Muscle of arm (tissue), 14 donors: Measurements from ENCODE around the gene PROC. TPM values are rescaled to one million over a fixed set of nuclear protein-coding genes. Genes with fewer than 3 reads are reported as not detected.

Experiments
- DNase-seq: peaks from one replicate; pipeline ENCODE4 v3.0.0-alpha.2; 2013
- long read RNA-seq, 11 donors: transcript quantifications; one replicate each; lab custom pipeline, GENCODE V29; 2026
- polyA plus RNA-seq, 12 donors: library from polyadenylated mRNA; unstranded; fragments of 120-200 nt; gene quantifications; one replicate each; pipeline ENCODE4 v1.2.1, GENCODE V29; 2013; ENCODE audit not compliant: insufficient read length in 12 of 12

Gene PROC
- 10 to 100 TPM in 1 of 12 donors, 1 to 10 TPM in 1, under 1 TPM in 7, not detected in 3; 0.13 to 13.5 (median 0.35) TPM for polyA plus RNA-seq
- long read RNA-seq, donor 1, partial matches to known transcripts = 6 of 6 reads
- long read RNA-seq, donor 1, other reads (novel, unspliced or antisense) = 0 of 6 reads
- long read RNA-seq, donor 2 = 0 reads
- long read RNA-seq, donor 3 = 0 reads
- long read RNA-seq, donor 4 = 0 reads
- long read RNA-seq, donor 5 = 0 reads
- long read RNA-seq, donor 6 = 0 reads
- long read RNA-seq, donor 7 = 0 reads
- long read RNA-seq, donor 8 = 0 reads
- long read RNA-seq, donor 9 = 0 reads
- long read RNA-seq, donor 10 = 0 reads
- long read RNA-seq, donor 11 = 0 reads

DNA sequence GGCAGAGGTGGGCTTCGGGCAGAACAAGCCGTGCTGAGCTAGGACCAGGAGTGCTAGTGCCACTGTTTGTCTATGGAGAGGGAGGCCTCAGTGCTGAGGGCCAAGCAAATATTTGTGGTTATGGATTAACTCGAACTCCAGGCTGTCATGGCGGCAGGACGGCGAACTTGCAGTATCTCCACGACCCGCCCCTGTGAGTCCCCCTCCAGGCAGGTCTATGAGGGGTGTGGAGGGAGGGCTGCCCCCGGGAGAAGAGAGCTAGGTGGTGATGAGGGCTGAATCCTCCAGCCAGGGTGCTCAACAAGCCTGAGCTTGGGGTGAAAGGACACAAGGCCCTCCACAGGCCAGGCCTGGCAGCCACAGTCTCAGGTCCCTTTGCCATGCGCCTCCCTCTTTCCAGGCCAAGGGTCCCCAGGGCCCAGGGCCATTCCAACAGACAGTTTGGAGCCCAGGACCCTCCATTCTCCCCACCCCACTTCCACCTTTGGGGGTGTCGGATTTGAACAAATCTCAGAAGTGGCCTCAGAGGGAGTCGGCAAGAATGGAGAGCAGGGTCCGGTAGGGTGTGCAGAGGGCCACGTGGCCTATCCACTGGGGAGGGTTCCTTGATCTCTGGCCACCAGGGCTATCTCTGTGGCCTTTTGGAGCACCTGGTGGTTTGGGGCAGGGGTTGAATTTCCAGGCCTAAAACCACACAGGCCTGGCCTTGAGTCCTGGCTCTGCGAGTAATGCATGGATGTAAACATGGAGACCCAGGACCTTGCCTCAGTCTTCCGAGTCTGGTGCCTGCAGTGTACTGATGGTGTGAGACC is at the start of gene PROC:
PROC (plus strand) TSS at position 128 of the 812 bp plus-strand sequence. CDS start 1,516 bp downstream, outside the sequence.
- DNase-seq = no peak

DNA sequence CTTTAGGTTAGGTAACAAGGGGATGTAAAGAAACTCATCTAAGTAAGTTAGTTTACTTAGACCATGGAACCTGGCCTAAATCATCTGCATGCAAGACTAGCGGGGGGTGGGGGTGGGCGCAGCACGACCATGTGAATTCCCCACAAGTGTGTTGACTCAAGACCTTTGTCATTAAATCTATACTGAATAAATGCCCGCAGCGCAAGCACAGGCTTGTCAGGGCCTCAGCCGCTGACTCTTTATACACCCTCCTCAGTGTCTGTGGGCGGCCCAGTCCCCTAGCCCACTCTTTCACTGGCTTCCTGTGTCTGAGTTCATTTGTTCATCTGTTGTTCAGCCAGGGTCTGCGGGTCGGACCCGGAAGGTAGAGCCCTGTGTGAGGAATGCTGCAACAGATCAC is 48.2 kb upstream of the PROC start:
- no peak for DNase-seq

DNA sequence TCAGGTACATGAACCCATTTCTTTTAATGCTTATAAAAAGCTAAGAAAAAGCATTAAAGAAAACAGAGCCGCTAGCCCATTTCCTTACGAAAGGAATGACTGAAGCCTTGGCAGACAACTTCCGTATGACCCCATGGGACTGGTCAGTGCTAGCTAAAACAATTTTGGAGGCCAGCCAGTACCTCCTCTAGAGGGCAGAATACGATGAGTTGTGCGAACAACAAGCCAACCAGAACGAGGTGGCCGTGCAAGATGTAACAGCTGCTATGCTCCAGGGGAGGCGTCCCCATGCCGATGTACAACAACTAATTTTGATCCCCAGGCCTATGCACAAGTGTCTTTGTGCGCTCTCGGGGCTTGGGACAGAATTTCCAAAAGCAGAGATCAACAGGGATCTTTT is 47.2 kb upstream of the PROC start:
- DNase-seq = no peak

DNA sequence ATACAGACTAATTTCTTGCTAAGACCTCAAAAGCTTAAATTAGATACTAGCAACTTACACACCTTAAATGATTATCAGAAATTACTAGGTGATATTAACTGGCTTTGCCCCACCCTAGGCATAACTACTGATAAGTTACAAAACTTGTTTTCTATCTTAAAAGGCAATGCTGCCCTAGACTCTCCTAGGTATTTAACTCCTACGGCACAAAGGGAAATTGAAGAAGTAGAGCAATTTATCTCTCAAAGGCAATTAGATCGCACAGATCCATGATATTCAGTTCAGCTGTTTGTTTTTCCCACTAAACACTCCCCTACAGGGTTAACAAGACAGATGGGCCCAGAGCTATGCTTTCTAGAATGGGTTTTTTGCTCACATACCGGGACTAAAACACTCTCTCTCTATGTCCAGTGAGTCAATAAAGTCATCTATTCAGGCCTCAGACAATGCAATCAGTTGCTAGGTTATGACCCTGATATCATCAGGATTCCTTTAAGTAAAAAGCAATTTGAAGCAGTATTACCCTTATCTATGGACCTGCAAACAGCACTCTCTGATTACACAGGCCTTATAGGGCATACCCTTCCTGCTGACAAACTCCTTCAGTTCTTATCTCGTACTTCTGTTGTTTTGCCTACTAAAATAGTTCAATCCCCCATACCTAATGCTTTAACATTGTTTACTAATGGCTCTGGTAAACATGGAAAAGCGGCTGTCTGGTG is 44.7 kb upstream of the PROC start:
- DNase-seq = no peak

DNA sequence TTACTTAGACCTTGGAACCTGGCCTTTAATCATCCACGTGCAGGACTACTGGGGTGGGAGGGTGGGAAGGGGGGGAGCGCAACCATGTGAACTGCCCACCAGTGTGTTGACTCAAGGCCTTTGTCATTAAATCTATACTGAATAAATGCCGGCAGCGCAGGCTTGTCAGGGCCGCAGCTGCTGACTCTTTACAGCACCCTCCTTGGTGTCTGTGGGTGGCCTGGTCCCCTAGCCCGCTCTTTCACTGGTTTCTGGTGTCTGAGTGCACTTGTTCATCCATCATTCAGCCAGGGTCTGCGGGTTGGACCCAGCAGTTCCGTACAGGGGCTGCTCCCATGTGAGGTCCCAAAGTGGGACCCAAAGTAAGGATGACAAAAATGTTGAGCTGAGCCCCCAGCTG is 42.0 kb upstream of the PROC start:
- no peak for DNase-seq

DNA sequence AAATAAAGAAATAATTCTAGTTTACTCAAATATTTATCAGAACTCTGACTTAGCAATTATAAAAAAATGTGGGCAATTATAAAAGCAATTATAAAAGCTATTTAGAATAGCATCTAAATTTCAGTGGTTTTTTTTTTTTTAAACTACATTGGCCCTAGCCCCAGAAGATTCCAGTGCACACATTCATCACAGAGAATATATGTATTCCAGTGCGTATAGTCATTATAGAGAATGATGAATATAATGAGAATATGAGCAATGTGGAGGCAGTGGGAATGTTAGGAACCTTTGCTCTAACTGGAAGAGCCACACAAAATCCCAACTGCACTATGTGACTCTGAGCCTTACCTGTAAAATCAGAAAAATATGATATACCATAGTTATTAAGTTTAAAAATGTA is 41.0 kb upstream of the PROC start:
- no peak for DNase-seq

DNA sequence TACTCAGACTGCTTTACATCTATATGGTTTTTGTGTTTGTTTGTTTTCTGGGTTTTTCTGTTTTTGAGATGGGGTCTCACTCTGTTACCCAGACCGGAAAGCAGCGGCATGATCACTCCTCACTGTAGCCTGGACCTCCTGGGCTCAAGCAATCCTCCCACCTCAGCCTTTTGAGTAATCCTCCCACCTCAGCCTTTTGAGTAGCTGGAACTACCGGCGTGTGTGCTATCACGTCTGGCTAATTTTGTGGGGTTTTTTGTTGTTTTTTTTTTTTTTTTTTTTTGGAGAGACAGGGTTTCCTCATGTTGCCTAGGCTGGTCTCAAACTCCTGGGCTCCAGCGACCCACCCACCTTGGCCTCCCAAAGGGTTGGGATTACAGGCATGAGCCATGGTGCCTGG is 39.5 kb upstream of the PROC start:
- no peak for DNase-seq

DNA sequence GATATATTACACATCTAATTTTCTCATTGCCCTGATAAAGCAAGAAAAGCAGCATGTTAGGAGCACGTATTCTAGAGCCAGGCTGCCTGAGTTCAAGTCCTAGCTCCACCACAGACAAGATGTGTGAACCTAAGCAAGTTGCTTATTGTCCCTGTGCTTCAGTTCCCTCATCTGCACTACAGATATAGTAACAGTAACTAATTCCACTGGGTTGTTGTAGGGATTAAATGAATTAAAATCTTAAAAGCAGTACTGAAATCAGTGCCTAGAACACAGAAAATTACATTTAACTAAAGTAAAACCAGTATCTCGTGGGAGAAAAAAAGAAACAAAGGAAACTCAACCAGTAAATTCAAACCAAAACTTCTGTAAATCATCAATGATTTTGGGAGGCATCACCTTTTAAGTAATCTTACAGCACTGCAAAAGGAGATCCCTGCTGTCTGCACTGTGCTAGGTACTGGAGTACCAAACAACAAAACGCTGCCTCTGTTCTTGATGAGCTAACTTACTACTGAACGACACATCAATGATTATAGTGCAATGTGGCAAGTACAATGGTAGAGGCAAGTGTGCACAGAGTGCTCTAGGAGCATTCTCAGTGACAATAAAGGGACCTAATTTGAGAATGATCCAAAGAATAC is 38.4 kb upstream of the PROC start:
- no peak for DNase-seq

DNA sequence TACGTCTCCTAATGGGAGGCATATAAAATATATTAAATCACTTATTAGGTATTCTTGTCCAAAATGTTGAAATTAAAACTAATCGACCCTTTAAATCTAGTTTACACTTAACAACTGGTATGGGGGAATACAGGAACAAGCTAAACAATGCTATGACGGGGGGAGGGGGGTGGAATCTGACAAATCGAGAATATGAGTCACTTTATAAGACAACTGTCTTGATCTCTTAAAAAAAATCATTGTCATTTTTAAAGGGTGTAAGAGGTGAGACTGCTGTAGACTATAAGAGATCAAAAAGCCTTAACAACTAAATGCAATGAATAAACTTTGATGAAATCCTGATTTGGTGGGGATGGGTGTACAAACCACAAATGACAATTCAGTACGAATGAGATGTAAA is 36.5 kb upstream of the PROC start:
- DNase-seq = no peak

DNA sequence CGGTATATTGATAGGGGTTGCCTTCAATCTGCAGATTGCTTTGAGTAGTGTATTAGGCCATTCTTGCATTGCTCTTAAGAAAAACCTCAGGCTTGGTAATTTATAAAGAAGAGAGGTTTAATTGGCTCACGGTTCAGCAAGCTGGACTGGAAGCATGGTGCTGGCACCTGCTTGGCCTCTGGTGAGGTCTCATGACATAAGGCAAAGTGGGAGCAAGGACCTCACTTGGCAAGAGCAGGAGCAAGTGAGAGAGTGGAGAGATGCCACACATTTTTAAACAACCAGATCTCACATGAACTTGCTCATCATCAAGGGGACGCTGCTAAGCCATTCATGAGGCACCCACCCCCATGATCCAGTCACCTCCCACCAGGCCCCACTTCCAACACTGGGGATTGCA is 35.4 kb upstream of the PROC start:
- no peak for DNase-seq

DNA sequence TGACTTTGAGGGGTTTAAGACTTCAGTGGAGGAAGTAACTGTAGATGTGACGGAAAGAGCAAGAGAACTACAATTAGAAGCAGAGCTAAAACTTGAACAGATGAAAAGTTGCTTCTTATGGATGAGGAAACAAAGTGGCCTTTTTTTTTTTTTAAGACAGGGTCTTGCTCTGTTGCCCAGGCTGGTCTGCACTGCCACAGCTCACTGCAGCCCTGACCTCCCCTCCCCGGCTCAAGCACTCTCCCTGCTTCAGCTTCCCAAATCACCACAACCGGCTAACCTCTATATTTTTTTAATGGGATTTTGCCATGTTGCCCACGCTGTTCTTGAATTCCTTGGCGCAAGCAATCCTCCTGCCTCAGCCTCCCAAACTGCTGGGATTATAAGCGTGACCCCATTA is 33.7 kb upstream of the PROC start:
- DNase-seq = no peak

DNA sequence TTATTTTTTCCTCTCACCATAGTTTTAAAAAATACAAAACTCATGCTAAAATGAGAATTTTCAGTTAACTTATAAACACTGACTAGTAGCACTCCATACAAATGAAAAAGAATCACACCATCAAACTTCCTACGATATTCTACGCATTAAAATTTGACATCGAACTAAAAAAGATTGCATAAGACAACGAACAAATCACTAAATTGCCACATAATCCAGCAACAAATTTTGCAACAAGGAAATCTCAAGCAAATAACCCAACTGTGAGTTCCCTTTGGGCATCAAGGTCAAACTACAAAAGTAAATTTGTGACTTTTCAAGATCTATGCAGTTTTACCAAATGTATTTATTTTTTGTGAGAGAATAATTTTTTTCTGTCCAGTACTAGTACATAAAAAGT is 32.0 kb upstream of the PROC start:
- DNase-seq = no peak

DNA sequence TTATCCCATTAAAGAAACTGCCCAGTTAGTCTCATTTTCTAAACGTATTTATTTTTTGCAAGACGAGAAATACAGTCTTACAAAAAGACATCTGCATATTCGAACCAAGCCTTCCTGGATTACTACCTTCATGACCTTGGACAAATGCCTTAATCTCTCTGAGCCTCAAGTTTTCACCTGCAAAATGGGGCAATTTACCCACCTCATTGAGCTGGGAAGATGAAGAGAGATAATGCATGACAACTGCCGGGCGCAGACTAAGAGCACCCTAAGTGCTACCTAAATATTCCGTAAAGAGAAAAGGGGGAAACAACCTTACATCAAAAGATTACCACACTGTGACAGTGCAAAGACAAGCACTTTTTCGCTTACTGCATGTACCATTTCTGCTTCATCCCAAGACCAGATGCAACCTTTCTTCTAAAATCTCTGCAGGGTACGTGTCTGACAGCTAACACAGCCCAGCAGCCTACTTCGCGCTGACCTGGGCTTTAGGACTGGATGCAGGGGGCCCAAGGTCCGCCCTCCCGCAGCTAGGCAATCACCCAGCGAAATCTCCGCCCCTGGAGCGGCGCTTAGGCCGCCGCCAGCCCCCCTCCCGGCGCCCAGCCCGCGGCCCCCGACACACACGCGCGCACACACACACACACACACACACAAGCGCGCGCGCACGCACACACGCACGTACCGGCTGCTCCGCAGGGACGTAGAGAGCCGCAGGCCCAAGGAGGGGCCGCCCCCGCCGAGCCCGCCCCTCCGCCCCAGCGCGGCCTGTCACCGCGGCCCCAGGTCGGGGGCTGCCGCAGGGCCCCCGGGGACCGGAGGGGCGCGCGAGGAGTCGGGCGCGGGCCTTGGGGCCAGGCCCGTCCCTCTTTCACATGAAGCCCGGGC is 31.2 kb upstream of the PROC start:
- peak; percentile 81 for DNase-seq

DNA sequence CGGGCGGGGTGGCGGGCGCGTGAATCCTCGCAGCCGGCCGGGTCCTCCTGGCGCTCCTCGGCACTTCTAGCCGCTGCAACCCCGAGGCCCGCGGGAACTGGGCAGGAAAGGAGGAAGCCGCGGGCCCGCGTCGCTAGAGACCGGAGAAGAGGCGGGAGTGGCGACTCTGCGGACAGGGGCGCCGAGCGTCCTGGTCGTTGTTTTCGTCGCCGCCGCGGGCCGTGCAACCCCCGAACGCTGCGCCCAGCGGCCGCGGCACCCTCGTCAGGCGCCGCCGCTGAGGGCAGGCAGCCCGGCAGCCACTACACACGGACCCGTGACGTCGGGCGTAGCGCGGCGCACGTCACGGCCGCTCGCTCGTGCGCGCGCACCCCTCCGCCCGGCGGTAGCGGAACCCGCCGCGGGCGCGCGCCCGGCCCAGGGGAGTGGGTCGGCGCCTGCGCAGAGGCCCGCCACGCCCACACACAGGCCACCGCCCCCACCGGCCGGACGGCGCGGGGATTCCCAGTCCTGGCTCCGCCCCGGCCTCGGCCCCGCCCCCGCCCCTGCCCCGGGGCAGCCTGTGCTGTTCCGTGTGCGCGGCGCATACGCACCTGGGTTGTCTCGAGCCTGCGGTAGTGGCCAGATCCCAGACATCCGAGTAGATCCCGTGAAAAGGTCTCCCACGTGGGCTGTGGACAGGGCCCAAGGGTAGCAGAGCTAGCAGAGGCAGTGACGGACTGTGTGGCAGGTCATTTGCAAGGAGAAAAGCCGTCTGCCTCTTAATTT is 30.4 kb upstream of the PROC start, which contains the start of gene MAP3K2:
MAP3K2 (minus strand) TSS at position 321 of the 768 bp plus-strand sequence. CDS start 44,846 bp downstream, outside the sequence.
- peak; percentile 88 for DNase-seq

DNA sequence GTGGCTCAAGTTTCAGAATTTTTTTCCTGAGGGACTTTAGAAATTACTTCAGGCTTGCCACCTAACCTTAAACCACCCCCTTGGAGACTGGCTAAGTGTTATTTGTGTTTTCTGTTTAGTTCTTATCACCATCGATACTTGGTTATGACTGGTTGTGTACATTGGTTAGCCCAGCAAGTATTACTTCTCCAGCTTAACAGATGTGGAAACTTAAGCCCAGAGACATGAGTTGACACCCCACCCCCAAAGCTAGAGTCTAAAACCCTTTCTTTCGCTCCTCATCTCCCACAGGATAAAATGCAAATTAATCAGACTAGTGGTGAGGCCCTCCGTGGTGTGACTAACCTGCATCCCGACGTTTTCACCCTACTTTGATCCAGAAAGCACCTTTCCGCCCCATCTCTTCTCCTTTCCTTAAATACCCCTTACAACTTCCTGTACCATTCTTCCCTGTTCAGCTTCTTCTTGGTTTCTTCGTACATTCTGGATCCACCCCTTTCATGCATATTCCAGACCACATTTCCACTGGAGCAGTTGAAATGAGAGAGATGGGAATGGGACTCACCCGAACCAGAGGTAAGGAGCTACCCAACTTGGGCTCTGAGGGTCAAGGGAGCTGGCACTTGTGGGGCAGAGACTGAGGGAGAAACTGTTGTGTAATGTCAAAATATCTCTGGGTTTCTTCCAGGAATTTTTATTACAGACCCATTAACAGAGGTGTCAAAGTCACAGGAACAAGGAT is 29.6 kb upstream of the PROC start:
- DNase-seq = no peak

DNA sequence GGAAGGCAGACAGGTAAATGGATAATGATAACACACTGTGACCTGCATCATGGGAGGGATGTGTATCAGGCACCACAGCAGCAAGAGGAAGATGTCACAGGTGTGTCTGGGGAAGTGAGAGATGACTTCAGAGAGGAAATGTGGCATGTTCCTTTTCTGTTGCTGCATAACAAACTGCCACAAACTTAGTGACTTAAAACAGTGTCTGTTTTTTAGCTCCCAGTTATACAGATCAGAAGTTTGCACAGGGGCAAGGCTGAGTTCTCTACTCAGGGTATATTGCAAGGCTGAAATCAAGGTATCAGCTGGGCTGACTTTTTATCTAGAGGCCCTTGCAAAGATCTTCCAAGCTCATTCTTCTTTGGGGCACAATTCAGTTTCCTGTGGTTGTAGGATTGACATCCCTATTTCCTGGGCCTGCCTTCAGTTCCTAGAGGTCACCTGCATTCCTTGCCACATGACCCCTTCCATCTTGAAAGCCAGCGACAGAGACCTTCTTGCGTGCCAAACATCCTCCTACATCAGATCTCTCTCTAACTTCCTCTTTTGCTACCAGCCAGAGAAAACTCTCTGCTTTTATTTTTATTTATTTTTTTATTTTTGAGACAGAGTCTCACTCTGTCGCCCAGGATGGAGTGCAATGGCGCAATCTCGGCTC is 28.3 kb upstream of the PROC start:
- no peak for DNase-seq

DNA sequence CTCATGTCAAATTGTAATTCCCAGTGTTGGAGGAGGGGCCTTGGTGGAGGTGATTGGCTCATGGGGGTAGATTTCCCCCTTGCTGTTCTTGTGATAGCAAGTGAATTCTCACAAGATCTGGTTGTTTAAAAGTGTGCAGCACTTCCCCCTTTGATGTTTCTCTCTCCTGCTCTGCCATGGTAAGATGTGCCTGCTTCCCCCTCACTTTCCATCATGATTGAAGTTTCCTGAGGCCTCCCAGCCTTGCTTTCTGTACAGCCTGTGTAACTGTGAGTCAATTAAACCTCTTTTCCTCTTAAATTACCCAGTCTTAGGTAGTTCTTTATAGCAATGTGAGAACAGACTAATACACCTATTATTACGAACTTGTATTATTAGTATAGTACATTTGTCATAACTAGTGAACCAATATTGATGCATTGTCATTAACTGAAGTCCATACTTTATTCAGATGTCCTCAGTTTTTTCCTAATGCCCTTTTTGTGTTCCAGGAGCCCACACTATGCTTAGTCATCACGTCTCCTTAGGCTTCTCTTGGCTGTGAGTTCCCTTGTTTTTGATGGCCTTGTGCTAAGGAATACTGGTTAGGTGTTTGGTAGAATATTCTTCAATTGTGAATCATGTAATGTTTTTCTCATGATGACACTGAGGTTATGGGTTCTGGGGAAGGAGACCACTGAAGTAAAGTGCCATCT is 25.9 kb upstream of the PROC start:
- DNase-seq = no peak
